ENCODE results near the gene GLB1L2.

DNA sequence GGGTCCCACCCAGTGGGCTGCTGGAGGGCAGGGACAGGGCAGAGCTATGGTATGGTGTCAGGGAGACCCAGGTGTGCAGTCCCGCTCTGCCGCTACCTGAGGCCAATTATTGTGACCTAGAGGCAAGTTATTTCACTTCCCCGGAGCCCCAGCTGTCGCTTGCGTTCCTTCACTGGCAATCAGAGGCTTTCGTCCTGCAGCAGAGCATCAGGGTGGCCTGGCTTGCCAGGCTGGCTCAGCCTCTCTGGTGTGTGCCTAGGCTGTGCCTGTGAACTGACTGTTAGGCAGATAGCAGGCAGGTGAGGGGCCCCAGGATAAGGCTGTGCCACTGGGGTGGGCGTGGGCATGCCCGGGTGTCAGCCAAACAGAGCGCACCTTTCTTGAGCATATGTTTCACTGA, 31.4 kb downstream of the GLB1L2 start:
- no peak for TF ChIP-seq POLR2A (IDR thresholded peaks at IDR 0.05)
- TF ChIP-seq, protein P1, sequence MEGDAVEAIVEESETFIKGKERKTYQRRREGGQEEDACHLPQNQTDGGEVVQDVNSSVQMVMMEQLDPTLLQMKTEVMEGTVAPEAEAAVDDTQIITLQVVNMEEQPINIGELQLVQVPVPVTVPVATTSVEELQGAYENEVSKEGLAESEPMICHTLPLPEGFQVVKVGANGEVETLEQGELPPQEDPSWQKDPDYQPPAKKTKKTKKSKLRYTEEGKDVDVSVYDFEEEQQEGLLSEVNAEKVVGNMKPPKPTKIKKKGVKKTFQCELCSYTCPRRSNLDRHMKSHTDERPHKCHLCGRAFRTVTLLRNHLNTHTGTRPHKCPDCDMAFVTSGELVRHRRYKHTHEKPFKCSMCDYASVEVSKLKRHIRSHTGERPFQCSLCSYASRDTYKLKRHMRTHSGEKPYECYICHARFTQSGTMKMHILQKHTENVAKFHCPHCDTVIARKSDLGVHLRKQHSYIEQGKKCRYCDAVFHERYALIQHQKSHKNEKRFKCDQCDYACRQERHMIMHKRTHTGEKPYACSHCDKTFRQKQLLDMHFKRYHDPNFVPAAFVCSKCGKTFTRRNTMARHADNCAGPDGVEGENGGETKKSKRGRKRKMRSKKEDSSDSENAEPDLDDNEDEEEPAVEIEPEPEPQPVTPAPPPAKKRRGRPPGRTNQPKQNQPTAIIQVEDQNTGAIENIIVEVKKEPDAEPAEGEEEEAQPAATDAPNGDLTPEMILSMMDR (IDR thresholded peaks at IDR 0.05): no peak

All from prostate gland (tissue), 2 donors.